HEK293 (cell line): Measurements from ENCODE around the gene OAT.

Experiments used
- CTCF ChIA-PET: fragments of 350-600 bp; formaldehyde crosslinking; extraction: SDS; loops from one replicate; lab custom pipeline; 2021; ENCODE audit warnings: antibody characterized with exemption; lab: Yijun Ruan, JAX
- POLR2A ChIA-PET: fragments of 300-600 bp; formaldehyde crosslinking; extraction: SDS; loops from one replicate; lab custom pipeline; 2020; ENCODE audit warnings: antibody characterized with exemption, inconsistent platforms; lab: Yijun Ruan, JAX
- H3K27ac ChIP-seq: fragments of 200-500 bp; sonication (Bioruptor generic); 2 replicates; pipeline ENCODE4 v1.5.1; 2014; ENCODE audit warnings: low read depth, low read length, control low read depth, inconsistent platforms; ENCODE audit errors: extremely low read depth
- H3K36me3 ChIP-seq, 2 experiments: fragments of 200-500 bp in 1 of 2; sonication (Bioruptor generic) in 1 of 2; 1 replicate in 1 of 2; 2 replicates in 1 of 2; pipeline ENCODE4 v1.5.1; 2014 to 2017; ENCODE audit warnings: inconsistent platforms in 2 of 2, low read length in 2 of 2; ENCODE audit not compliant: control insufficient read depth in 2 of 2, insufficient read depth in 1 of 2
- H3K4me1 ChIP-seq: fragments of 200-500 bp; sonication (Bioruptor generic); 2 replicates; pipeline ENCODE4 v1.5.1; 2014; ENCODE audit warnings: mild to moderate bottlenecking, low read length, inconsistent platforms; ENCODE audit not compliant: control insufficient read depth, insufficient read depth
- H3K4me3 ChIP-seq: 2 replicates; pipeline ENCODE4 v1.5.1; 2011; ENCODE audit warnings: low read depth, mild to moderate bottlenecking, control low read depth, low read length, moderate library complexity
- H3K9me3 ChIP-seq: fragments of 200-500 bp; sonication (Bioruptor generic); 2 replicates; pipeline ENCODE4 v1.5.1; 2014; ENCODE audit warnings: low read depth, low read length, inconsistent platforms; ENCODE audit not compliant: control insufficient read depth, insufficient read depth
- CTCF ChIP-seq: fragments of 450-650 bp; formaldehyde crosslinking; IDR thresholded peaks from 2 replicates; pipeline ENCODE4 v1.5.1; 2016; ENCODE audit warnings: missing biosample characterization, missing genetic modification characterization
- HIC1 ChIP-seq: fragments of 450-650 bp; formaldehyde crosslinking; IDR thresholded peaks from 2 replicates; pipeline ENCODE4 v1.5.1; 2016; ENCODE audit warnings: missing biosample characterization, missing genetic modification characterization
- KLF10 ChIP-seq: fragments of 450-650 bp; IDR thresholded peaks from 2 replicates; pipeline ENCODE4 v1.5.1; 2018; ENCODE audit warnings: missing biosample characterization, mild to moderate bottlenecking, missing genetic modification characterization
- KLF8 ChIP-seq: fragments of 450-650 bp; formaldehyde crosslinking; IDR thresholded peaks from 2 replicates; pipeline ENCODE4 v1.5.1; 2016; ENCODE audit warnings: missing biosample characterization, missing genetic modification characterization
- KLF9 ChIP-seq: fragments of 450-650 bp; formaldehyde crosslinking; IDR thresholded peaks from 2 replicates; pipeline ENCODE4 v1.5.1; 2016; ENCODE audit warnings: missing biosample characterization, missing genetic modification characterization, low read depth
- SP3 ChIP-seq: fragments of 450-650 bp; formaldehyde crosslinking; IDR thresholded peaks from 2 replicates; pipeline ENCODE4 v1.5.1; 2016; ENCODE audit warnings: missing biosample characterization, missing genetic modification characterization
- ZBTB17 ChIP-seq: fragments of 450-650 bp; formaldehyde crosslinking; IDR thresholded peaks from 2 replicates; pipeline ENCODE4 v1.5.1; 2016; ENCODE audit warnings: missing biosample characterization, missing genetic modification characterization
- ZBTB26 ChIP-seq: fragments of 450-650 bp; formaldehyde crosslinking; optimal IDR thresholded peaks from 2 replicates; pipeline ENCODE3; 2016; ENCODE audit warnings: missing biosample characterization, mild to moderate bottlenecking, missing genetic modification characterization
- ZBTB8A ChIP-seq: fragments of 450-650 bp; formaldehyde crosslinking; IDR thresholded peaks from 2 replicates; pipeline ENCODE4 v1.5.1; 2016; ENCODE audit warnings: missing biosample characterization, missing genetic modification characterization
- ZFHX2 ChIP-seq: fragments of 450-650 bp; formaldehyde crosslinking; conservative IDR thresholded peaks from 2 replicates; pipeline ENCODE4 v1.5.1; 2016; ENCODE audit warnings: missing biosample characterization, missing genetic modification characterization
- ZNF18 ChIP-seq: fragments of 450-650 bp; formaldehyde crosslinking; IDR thresholded peaks from 2 replicates; pipeline ENCODE4 v1.5.1; 2016; ENCODE audit warnings: missing biosample characterization, missing genetic modification characterization
- ZNF302 ChIP-seq: fragments of 450-650 bp; formaldehyde crosslinking; IDR thresholded peaks from 2 replicates; pipeline ENCODE4 v1.5.1; 2016; ENCODE audit warnings: missing biosample characterization, missing genetic modification characterization, low read depth
- ZNF335 ChIP-seq: fragments of 450-650 bp; formaldehyde crosslinking; conservative IDR thresholded peaks from 2 replicates; pipeline ENCODE4 v1.5.1; 2016; ENCODE audit warnings: missing biosample characterization, missing genetic modification characterization
- ZNF548 ChIP-seq: fragments of 450-650 bp; formaldehyde crosslinking; IDR thresholded peaks from 2 replicates; pipeline ENCODE4 v1.5.1; 2016; ENCODE audit warnings: missing biosample characterization, missing genetic modification characterization
- ZNF555 ChIP-seq: fragments of 450-650 bp; formaldehyde crosslinking; conservative IDR thresholded peaks from 2 replicates; pipeline ENCODE4 v1.5.1; 2017; ENCODE audit warnings: missing biosample characterization, mild to moderate bottlenecking, missing genetic modification characterization, inconsistent platforms
- ZNF596 ChIP-seq: fragments of 450-650 bp; IDR thresholded peaks from 2 replicates; pipeline ENCODE4 v1.5.0; 2018; ENCODE audit warnings: missing biosample characterization, mild to moderate bottlenecking, missing genetic modification characterization, moderate library complexity
- ZNF629 ChIP-seq: fragments of 450-650 bp; formaldehyde crosslinking; IDR thresholded peaks from 2 replicates; pipeline ENCODE4 v1.5.1; 2017; ENCODE audit warnings: missing biosample characterization, missing genetic modification characterization
- ZNF785 ChIP-seq: fragments of 450-650 bp; formaldehyde crosslinking; IDR thresholded peaks from 2 replicates; pipeline ENCODE4 v1.5.1; 2016; ENCODE audit warnings: missing biosample characterization, missing genetic modification characterization
- ZSCAN5A ChIP-seq: fragments of 450-650 bp; formaldehyde crosslinking; IDR thresholded peaks from 2 replicates; pipeline ENCODE4 v1.5.1; 2016; ENCODE audit warnings: missing biosample characterization, missing genetic modification characterization

Gene OAT

GRCh38 chr10:124390471-124391187, 28.1 kb downstream of the OAT start:
- no peak for TF ChIP-seq KLF10
- no peak for TF ChIP-seq ZSCAN5A
- no peak for TF ChIP-seq HIC1 (tag by site-specific recombination)
- no peak for TF ChIP-seq ZNF555 (tag by site-specific recombination)
- TF ChIP-seq ZNF629, result no peak
- TF ChIP-seq ZNF302 (tag by site-specific recombination), result no peak
- H3K4me3 ChIP-seq, result no peak overlapping the region
- no peaks in the 10 kb centered on the region; a peak in 1 of 3 replicates for H3K36me3 ChIP-seq
- ChIA-PET POLR2A (interaction anchor here (1.3 kb wide), 1 partner anchor 28 kb away, joined by 4 read pairs; the partner anchor contains the start of gene OAT), CTCF (interaction anchor here (0.7 to 8.3 kb wide), 14 partner anchors 10 to 807 kb away, joined by 3 to 160 read pairs (median 6); no protein-coding TSS in a partner anchor)
- H3K9me3 ChIP-seq, result no peaks in the 10 kb centered on the region
- H3K27ac ChIP-seq, result no peak overlapping the region
- no peaks in the 10 kb centered on the region; the same call in 1 of the 2 replicates for H3K4me1 ChIP-seq

GRCh38 chr10:124389613-124390361, 28.9 kb downstream of the OAT start:
- H3K4me3 ChIP-seq, result no peak overlapping the region
- no peak overlapping the region for H3K27ac ChIP-seq
- TF ChIP-seq ZBTB17, result no peak
- no peak for TF ChIP-seq ZNF785 (tag by site-specific recombination)
- peak; percentile 20 for TF ChIP-seq ZNF335 (tag by site-specific recombination)

GRCh38 chr10:124388823-124389612, 29.7 kb downstream of the OAT start:
- no peak overlapping the region; the same call in 1 of the 2 replicates for H3K27ac ChIP-seq
- no peaks in the 10 kb centered on the region for H3K9me3 ChIP-seq
- no peaks in the 10 kb centered on the region for H3K36me3 ChIP-seq
- H3K4me1 ChIP-seq, result no peaks in the 10 kb centered on the region; the same call in 1 of the 2 replicates
- ChIA-PET CTCF (interaction anchor here (0.5 to 8.3 kb wide), 68 partner anchors 8 to 816 kb away, joined by 3 to 160 read pairs (median 4); partner anchors contain the start of gene CPXM2), POLR2A (interaction anchor here (0.6 to 1.4 kb wide), 6 partner anchors 9 to 394 kb away, joined by 3 to 14 read pairs (median 4); partner anchors contain the start of gene OAT)
- no peak overlapping the region for H3K4me3 ChIP-seq
- TF ChIP-seq ZBTB8A (peak; percentile 42; the same call in 1 of the 2 replicates), SP3 (tag by site-specific recombination) (peak; percentile 32), ZFHX2 (tag by site-specific recombination) (peak; percentile 70), KLF8 (tag by site-specific recombination) (peak; percentile 31; the same call in 1 of the 2 replicates), KLF9 (tag by site-specific recombination) (peak; percentile 69), CTCF (tag by site-specific recombination) (peak; percentile 74; the same call in 1 of the 2 replicates), ZBTB26 (peak; percentile 78), ZNF596 (0 out of 2 replicates have a peak, but pooled peaks have one; percentile 18), ZNF548 (no peak), ZNF18 (no peak)

More at GRCh38 chr10:124389613-124390361, 28.9 kb downstream of the OAT start:
- no peaks in the 10 kb centered on the region; the same call in 1 of the 2 replicates for H3K4me1 ChIP-seq
- POLR2A ChIA-PET, result interaction anchor here (0.6 to 1.4 kb wide), 5 partner anchors 8 to 395 kb away, joined by 3 to 14 read pairs (median 4); partner anchors contain the start of gene OAT
- H3K9me3 ChIP-seq, result no peaks in the 10 kb centered on the region
- CTCF ChIA-PET, result interaction anchor here (0.5 to 8.3 kb wide), 47 partner anchors 8 to 817 kb away, joined by 3 to 160 read pairs (median 5); no protein-coding TSS in a partner anchor
- no peaks in the 10 kb centered on the region for H3K36me3 ChIP-seq
